Naive thymus-derived CD8-positive, alpha-beta T cell (primary cell): ENCODE measurements around the gene CALML4. TPM values are rescaled to one million over a fixed set of nuclear protein-coding genes. Genes with fewer than 3 reads are reported as not detected.
A peak's percentile ranks its signal among the peaks of the same experiment; 100 is the strongest.

Experiments used
- ATAC-seq, 2 donors: fragments of 150-1000 bp; cut with Tn5 transposase in 1 of 2; sonication (Bioruptor Pico), chemical (Tn5 transposase) in 1 of 2; 1 replicate in 1 of 2; 2 replicates in 1 of 2; pipeline ENCODE4 v1.10.0; 2021; ENCODE audit warnings: mild to moderate bottlenecking in 2 of 2, moderate library complexity in 2 of 2
- POLR2A ChIA-PET: fragments of 350-600 bp; sonication (Branson Sonifier 250); formaldehyde crosslinking; loops from one replicate; lab custom pipeline; 2021; ENCODE audit warnings: antibody characterized with exemption; lab: Charles Lee
- DNase-seq, 10 donors: peaks; one replicate each; pipeline versions ENCODE4 v3.0.0 to v3.0.0-alpha.2; 2020 to 2022
- H3K27ac Mint-ChIP-seq, 10 donors: one replicate each; pipeline ENCODE4 v1.8.0; 2020 to 2022; ENCODE audit warnings: mild to moderate bottlenecking in 10 of 10, mixed read lengths in 10 of 10, moderate library complexity in 4 of 10, inconsistent platforms in 1 of 10
- H3K27me3 Mint-ChIP-seq, 5 donors: one replicate each; pipeline ENCODE4 v1.8.0; 2021 to 2022; ENCODE audit warnings: mixed read lengths in 5 of 5
- H3K36me3 Mint-ChIP-seq, 3 donors: one replicate each; pipeline ENCODE4 v1.8.0; 2020 to 2022; ENCODE audit warnings: mixed read lengths in 3 of 3, mild to moderate bottlenecking in 2 of 3, inconsistent platforms in 1 of 3
- H3K4me1 Mint-ChIP-seq, 4 donors: one replicate each; pipeline ENCODE4 v1.8.0; 2021 to 2022; ENCODE audit warnings: mixed read lengths in 4 of 4
- H3K4me3 Mint-ChIP-seq, 10 donors: one replicate each; pipeline ENCODE4 v1.8.0; 2020 to 2022; ENCODE audit warnings: mild to moderate bottlenecking in 10 of 10, mixed read lengths in 10 of 10, moderate library complexity in 6 of 10, inconsistent platforms in 1 of 10
- H3K9me3 Mint-ChIP-seq, 9 donors: one replicate each; pipeline ENCODE4 v1.8.0; 2020 to 2022; ENCODE audit warnings: mixed read lengths in 9 of 9, mild to moderate bottlenecking in 3 of 9, inconsistent platforms in 1 of 9, moderate library complexity in 1 of 9
- polyA plus RNA-seq, 3 donors: library from polyadenylated mRNA; unstranded; fragments of 300-500 nt; fragmentation: Illumina TruSeq; gene quantifications; one replicate each; pipeline ENCODE4 v1.2.3, GENCODE V29; 2021
- total RNA-seq, 8 experiments: library from RNA in 2 of 8; stranded (reverse) in 2 of 8; gene quantifications; one replicate each; pipeline ENCODE4 v1.2.3 and lab custom pipeline; 2021 to 2026

Gene CALML4
- total and polyA plus RNA-seq, 5 experiments from 2014 or later: 0.65 to 4.7 (median 4.1) TPM; not detected in 2

- Mint-ChIP-seq H3K36me3 (peaks cover 0 to 63% (median 3%) of the 10 kb centered on the region in 3 donors), H3K4me3 (no peak overlapping the region)
- POLR2A ChIA-PET: no interaction called here
Observed at GRCh38 chr15:68192804-68193486, 12.2 kb downstream of the CALML4 start.

GRCh38 chr15:68192117-68192516 is 13.0 kb downstream of the CALML4 start:
- Mint-ChIP-seq H3K36me3 (peaks cover 0 to 71% (median 7%) of the 10 kb centered on the region in 3 donors), H3K9me3 (no peaks in the 10 kb centered on the region), H3K27me3 (no peaks in the 10 kb centered on the region), H3K4me1 (peaks cover 0 to 6% (median 2%) of the 10 kb centered on the region in 4 donors), H3K27ac (peak overlapping the region in 6 of 10 donors; percentile 15 to 65 (median 60)), H3K4me3 (no peak overlapping the region)
- DNase-seq (no peak), ATAC-seq (no peak)
- POLR2A ChIA-PET: no interaction called here

More at GRCh38 chr15:68192804-68193486, 12.2 kb downstream of the CALML4 start:
- no peaks in the 10 kb centered on the region for H3K9me3 Mint-ChIP-seq
- peak overlapping the region in 8 of 10 donors; percentile 4 to 61 (median 47) for H3K27ac Mint-ChIP-seq
- peaks cover 0 to 6% (median 2%) of the 10 kb centered on the region in 4 donors for H3K4me1 Mint-ChIP-seq
- no peak for ATAC-seq
- no peak for DNase-seq
- H3K27me3 Mint-ChIP-seq: no peaks in the 10 kb centered on the region

- peak overlapping the region in 7 of 10 donors; percentile 34 to 65 (median 58) for H3K27ac Mint-ChIP-seq
Observed at GRCh38 chr15:68191555-68191954, 13.6 kb downstream of the CALML4 start.

GRCh38 chr15:68190048-68190447 is 15.1 kb downstream of the CALML4 start:
- peaks cover 0 to 6% (median 2%) of the 10 kb centered on the region in 4 donors for H3K4me1 Mint-ChIP-seq
- no peak overlapping the region for H3K4me3 Mint-ChIP-seq
- peak overlapping the region in 3 of 10 donors; percentile 56 to 63 (median 61) for H3K27ac Mint-ChIP-seq
- POLR2A ChIA-PET: no interaction called here
- DNase-seq (no peak), ATAC-seq (no peak)
- H3K9me3 Mint-ChIP-seq: no peaks in the 10 kb centered on the region
- H3K36me3 Mint-ChIP-seq: peaks cover 0 to 79% (median 10%) of the 10 kb centered on the region in 3 donors
- no peaks in the 10 kb centered on the region for H3K27me3 Mint-ChIP-seq

More at GRCh38 chr15:68191555-68191954, 13.6 kb downstream of the CALML4 start:
- ATAC-seq (no peak), DNase-seq (no peak)
- Mint-ChIP-seq H3K9me3 (no peaks in the 10 kb centered on the region), H3K27me3 (no peaks in the 10 kb centered on the region), H3K4me3 (no peak overlapping the region), H3K36me3 (peaks cover 0 to 71% (median 7%) of the 10 kb centered on the region in 3 donors), H3K4me1 (peaks cover 0 to 6% (median 2%) of the 10 kb centered on the region in 4 donors)
- POLR2A ChIA-PET: no interaction called here

- peak overlapping the region in 4 of 10 donors; percentile 23 to 56 (median 32) for H3K27ac Mint-ChIP-seq
- peaks cover 0 to 85% (median 17%) of the 10 kb centered on the region in 3 donors for H3K36me3 Mint-ChIP-seq
- no peaks in the 10 kb centered on the region for H3K27me3 Mint-ChIP-seq
- peaks cover 0 to 6% (median 2%) of the 10 kb centered on the region in 4 donors for H3K4me1 Mint-ChIP-seq
- POLR2A ChIA-PET: no interaction called here
- no peak overlapping the region for H3K4me3 Mint-ChIP-seq
- DNase-seq (no peak), ATAC-seq (no peak)
- H3K9me3 Mint-ChIP-seq: no peaks in the 10 kb centered on the region
Observed at GRCh38 chr15:68188647-68189046, 16.5 kb downstream of the CALML4 start.

- Mint-ChIP-seq H3K4me3 (peak overlapping the region in 1 of 10 donors; percentile 21), H3K36me3 (peaks cover 7 to 86% (median 21%) of the 10 kb centered on the region in 3 donors), H3K27ac (peak overlapping the region in 4 of 10 donors; percentile 22 to 67 (median 64)), H3K27me3 (no peaks in the 10 kb centered on the region), H3K4me1 (no peaks in the 10 kb centered on the region), H3K9me3 (no peaks in the 10 kb centered on the region)
- DNase-seq: no peak
- ATAC-seq: no peak
- POLR2A ChIA-PET: no interaction called here
Observed at GRCh38 chr15:68187559-68187958, 17.6 kb downstream of the CALML4 start.

- Mint-ChIP-seq H3K27me3 (no peaks in the 10 kb centered on the region), H3K9me3 (no peaks in the 10 kb centered on the region), H3K4me3 (no peak overlapping the region), H3K27ac (peak overlapping the region in 1 of 10 donors; percentile 43), H3K36me3 (peaks cover 7 to 84% (median 21%) of the 10 kb centered on the region in 3 donors), H3K4me1 (no peaks in the 10 kb centered on the region)
- no peak for DNase-seq
- POLR2A ChIA-PET: no interaction called here
- no peak for ATAC-seq
Observed at GRCh38 chr15:68186671-68187397, 18.3 kb downstream of the CALML4 start.

- H3K9me3 Mint-ChIP-seq: no peaks in the 10 kb centered on the region
- POLR2A ChIA-PET: no interaction called here
- H3K4me1 Mint-ChIP-seq: peaks cover 0 to 3% (median 0%) of the 10 kb centered on the region in 4 donors
- no peak overlapping the region for H3K4me3 Mint-ChIP-seq
- DNase-seq (no peak), ATAC-seq (no peak)
- no peaks in the 10 kb centered on the region for H3K27me3 Mint-ChIP-seq
- peaks cover 7 to 86% (median 28%) of the 10 kb centered on the region in 3 donors for H3K36me3 Mint-ChIP-seq
- H3K27ac Mint-ChIP-seq: peak overlapping the region in 4 of 10 donors; percentile 16 to 52 (median 26)
Observed at GRCh38 chr15:68184616-68185480, 20.3 kb downstream of the CALML4 start.

- peaks cover 0 to 3% (median 0%) of the 10 kb centered on the region in 4 donors for H3K4me1 Mint-ChIP-seq
- H3K9me3 Mint-ChIP-seq: no peaks in the 10 kb centered on the region
- ATAC-seq (no peak), DNase-seq (no peak)
- POLR2A ChIA-PET: no interaction called here
- H3K27ac Mint-ChIP-seq: peak overlapping the region in 1 of 10 donors; percentile 25
- H3K36me3 Mint-ChIP-seq: peaks cover 7 to 83% (median 28%) of the 10 kb centered on the region in 3 donors
- no peak overlapping the region for H3K4me3 Mint-ChIP-seq
- H3K27me3 Mint-ChIP-seq: no peaks in the 10 kb centered on the region
Observed at GRCh38 chr15:68183616-68184315, 21.4 kb downstream of the CALML4 start.

- Mint-ChIP-seq H3K36me3 (peaks cover 5 to 82% (median 20%) of the 10 kb centered on the region in 3 donors), H3K27ac (peak overlapping the region in 5 of 10 donors; percentile 9 to 47 (median 40))
- POLR2A ChIA-PET: no interaction called here
Observed at GRCh38 chr15:68177742-68178141, 27.4 kb downstream of the CALML4 start.

GRCh38 chr15:68176601-68177000 is 28.5 kb downstream of the CALML4 start:
- Mint-ChIP-seq H3K27me3 (no peaks in the 10 kb centered on the region), H3K27ac (peak overlapping the region in 1 of 10 donors; percentile 75), H3K4me1 (peaks cover 6 to 9% (median 7%) of the 10 kb centered on the region in 4 donors), H3K9me3 (no peaks in the 10 kb centered on the region), H3K36me3 (peaks cover 5 to 81% (median 19%) of the 10 kb centered on the region in 3 donors), H3K4me3 (no peak overlapping the region)
- ATAC-seq: no peak
- no peak for DNase-seq
- POLR2A ChIA-PET: no interaction called here

More at GRCh38 chr15:68177742-68178141, 27.4 kb downstream of the CALML4 start:
- ATAC-seq (no peak), DNase-seq (no peak)
- Mint-ChIP-seq H3K4me1 (peaks cover 6 to 9% (median 7%) of the 10 kb centered on the region in 4 donors), H3K9me3 (no peaks in the 10 kb centered on the region), H3K4me3 (no peak overlapping the region), H3K27me3 (no peaks in the 10 kb centered on the region)
